ENCODE measurements around the gene C4BPA. TPM values are rescaled to one million over a fixed set of nuclear protein-coding genes. Genes with fewer than 3 reads are reported as not detected.

C4BPA gene
- total RNA-seq, 1 donor from 2014 or later, result 0.27 TPM

GRCh38 chr1:207102146-207102545, 1.9 kb upstream of the C4BPA start:
- intact Hi-C loops (cut with DNase I), result no loop called here
- ATAC-seq (no peak), DNase-seq (ENCODE audit: low spot score) (no peak)

DNA sequence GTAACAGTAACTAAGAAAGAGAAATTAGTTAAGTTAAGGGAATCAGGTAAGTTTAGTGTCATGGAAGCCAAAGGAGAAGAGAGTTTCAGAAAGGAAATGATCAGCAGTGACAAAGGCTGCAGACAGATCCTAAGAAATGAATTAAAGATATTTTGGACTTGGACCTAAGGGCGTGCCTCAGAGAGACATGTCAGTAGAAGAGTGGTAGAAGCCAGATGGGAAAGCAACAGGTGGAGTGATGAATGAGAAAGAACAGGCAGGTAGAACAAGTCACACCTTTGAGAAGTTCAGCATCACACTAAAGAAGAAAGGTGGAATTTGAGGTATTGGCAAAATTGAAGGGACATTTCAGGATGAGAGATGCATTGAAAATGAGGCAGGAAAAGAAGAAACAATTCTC, 1.4 kb upstream of the C4BPA start:
- DNase-seq (ENCODE audit: low spot score), result no peak
- intact Hi-C loops (cut with DNase I), result no loop called here
- ATAC-seq, result no peak

GRCh38 chr1:207109004-207109403, 5.0 kb downstream of the C4BPA start:
- ATAC-seq, result no peak
- intact Hi-C loops (cut with DNase I), result no loop called here
- DNase-seq (ENCODE audit: low spot score), result no peak

- DNase-seq (ENCODE audit: low spot score), result no peak
- ATAC-seq, result no peak
Measured at GRCh38 chr1:207112616-207113296, 8.7 kb downstream of the C4BPA start.

DNA sequence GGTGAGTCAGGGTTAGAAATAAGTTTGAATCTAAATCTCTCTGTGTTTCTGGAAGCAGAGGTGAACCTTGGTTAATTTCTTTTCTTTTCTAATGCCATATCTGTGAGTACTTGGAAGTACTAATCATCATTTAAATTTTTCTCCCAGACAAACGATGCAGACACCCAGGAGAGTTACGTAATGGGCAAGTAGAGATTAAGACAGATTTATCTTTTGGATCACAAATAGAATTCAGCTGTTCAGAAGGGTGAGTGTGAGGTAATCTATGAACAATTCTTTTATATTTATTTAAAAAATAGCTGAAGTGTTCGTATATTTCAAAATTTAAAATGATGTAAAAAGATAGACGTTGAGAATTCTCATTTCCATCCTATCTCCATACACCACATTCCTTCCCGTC, 11.2 kb downstream of the C4BPA start:
- ATAC-seq (no peak), DNase-seq (ENCODE audit: low spot score) (no peak)
- intact Hi-C loops (cut with DNase I), result no loop called here

More at GRCh38 chr1:207112616-207113296, 8.7 kb downstream of the C4BPA start:
- intact Hi-C loops (cut with DNase I), result no loop called here

DNA sequence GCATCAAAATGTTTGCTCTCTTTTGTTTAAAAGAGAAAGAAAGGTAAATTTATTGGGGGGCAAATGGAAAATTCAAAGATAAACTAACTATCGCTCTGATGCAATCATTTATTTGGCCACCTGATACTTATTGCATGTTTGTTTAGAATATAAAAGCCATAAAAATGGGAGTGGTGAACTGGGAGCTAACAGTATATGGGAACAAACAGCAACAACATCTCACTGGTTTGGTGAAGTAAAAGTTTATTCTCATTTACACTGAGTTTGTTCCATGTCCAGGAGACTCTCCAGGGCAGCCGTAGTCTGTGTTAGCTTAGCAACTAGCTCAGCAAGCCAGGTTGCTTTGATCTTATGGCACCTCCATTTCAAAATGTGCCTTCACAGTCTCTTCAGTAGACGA, 20.4 kb downstream of the C4BPA start:
- DNase-seq (ENCODE audit: low spot score) (no peak), ATAC-seq (no peak)
- intact Hi-C loops (cut with DNase I), result no loop called here

GRCh38 chr1:207128336-207128921, 24.4 kb downstream of the C4BPA start:
- intact Hi-C loops (cut with DNase I), result no loop called here
- no peak for ATAC-seq
- no peak for DNase-seq (ENCODE audit: low spot score)

DNA sequence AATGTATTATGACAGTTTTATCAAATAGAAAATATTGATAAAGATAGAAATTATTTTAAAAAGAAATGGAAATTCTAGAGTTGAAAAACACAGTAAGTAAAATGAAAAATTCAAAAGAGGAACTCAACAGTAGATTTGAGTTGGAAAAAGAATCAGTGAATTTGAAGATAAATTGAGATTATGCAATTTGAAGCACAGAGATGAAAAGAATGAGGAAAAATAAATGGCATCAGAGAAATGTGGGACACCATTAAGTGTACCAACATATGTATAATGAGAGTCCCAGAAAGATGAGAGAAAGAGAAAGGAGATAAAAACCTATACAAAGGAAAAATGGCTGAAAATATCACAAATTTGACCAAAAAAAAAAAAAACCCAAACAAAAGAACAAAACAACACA, 25.0 kb downstream of the C4BPA start:
- DNase-seq (ENCODE audit: low spot score) (no peak), ATAC-seq (no peak)
- intact Hi-C loops (cut with DNase I), result no loop called here

DNA sequence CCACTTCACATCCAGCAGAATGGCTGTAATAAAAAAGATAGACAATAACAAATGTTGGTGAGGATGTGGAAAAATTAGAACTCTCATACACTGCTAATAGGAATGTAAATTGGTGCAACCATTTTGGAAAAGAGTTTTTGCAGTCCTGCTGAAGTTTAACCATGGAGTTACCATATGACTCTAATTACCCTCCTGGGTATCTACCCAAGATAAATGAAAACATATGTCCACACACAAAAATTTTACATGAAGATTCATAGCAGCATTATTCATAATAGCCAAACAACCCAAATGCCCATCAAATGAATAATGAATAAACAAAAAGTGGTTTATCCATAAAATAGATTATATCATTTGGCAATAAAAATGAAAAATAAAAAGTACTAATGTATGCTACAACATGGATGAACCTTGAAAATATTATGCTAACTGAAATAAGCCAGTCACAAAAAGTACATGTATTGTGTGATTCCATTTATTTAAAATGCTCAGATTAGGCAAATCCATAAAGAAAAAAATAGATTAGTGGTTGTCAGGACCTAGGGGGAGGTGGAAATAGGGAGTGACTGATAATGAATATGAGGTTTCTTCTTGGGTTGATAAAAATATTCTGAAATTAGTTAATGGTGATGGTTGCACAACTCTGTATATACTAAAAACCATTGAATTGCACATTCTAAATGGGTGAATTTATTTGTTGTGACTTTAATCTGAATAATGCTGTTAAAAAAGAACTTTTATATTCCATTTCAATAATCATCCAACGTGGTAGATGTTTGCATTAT, 26.4 kb downstream of the C4BPA start:
- intact Hi-C loops (cut with DNase I), result no loop called here
- ATAC-seq, result no peak
- no peak for DNase-seq (ENCODE audit: low spot score)

DNA sequence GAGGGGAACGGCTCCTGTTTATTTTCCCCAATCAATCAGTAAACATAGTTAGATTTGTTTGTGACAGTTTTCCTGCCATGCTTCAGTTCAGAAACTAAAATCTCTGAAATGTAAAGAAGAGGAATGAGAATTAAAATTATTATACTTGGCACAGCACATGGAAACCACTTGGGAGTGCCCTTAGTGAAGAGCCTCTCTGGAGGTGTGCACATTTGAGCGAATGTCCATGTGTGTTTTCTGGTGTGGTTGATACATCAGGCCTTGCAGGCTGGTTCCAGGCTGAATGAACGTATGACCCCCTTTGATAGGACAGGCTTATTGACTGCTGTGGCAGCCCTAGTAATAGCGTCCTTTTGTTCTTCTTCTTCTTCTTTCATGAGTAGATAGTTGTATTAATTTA, 27.1 kb downstream of the C4BPA start:
- intact Hi-C loops (cut with DNase I), result no loop called here
- no peak for DNase-seq (ENCODE audit: low spot score)
- no peak for ATAC-seq

DNA sequence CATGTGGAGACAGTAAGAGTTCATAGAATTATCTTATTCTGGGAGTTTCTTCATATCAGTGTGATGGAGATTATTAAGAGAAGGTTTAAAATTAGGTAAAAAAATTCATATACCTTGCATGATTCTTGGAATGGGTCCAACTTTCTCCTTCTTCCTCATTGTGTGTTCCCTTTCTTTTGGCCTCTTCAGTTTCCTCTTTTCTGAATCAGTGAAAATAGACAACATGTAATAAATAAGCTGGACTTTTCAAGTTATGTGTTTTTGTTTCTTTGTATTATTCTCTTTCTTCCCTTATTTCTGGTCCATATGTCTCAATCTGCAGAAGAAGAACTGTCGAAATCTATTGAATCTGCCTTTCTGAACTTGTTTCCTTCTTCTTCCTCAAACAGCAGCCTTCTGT, 30.5 kb downstream of the C4BPA start:
- intact Hi-C loops (cut with DNase I), result no loop called here
- no peak for ATAC-seq
- no peak for DNase-seq (ENCODE audit: low spot score)

DNA sequence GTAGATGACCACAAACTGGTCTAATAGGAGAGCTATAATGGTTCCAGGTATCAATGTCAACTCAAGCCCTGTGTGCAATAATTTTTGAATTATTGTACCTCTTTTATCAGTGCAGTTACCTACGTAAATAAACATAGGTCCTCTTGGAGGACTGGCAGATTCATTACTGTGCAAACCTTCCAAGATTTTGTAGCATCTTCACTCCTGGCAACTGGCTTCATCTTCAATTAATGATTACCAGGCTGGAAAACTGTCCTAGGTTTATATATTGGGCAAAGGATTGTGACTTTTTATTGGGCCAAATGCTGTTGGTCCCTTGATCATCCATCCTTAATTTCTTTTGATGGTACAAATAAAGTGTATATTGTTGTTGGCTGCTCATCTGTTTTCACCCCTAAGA, 35.6 kb downstream of the C4BPA start:
- ATAC-seq (no peak), DNase-seq (ENCODE audit: low spot score) (no peak)
- intact Hi-C loops (cut with DNase I), result no loop called here

- ATAC-seq (no peak), DNase-seq (ENCODE audit: low spot score) (no peak)
- intact Hi-C loops (cut with DNase I), result no loop called here
Measured at GRCh38 chr1:207140536-207140935, 36.5 kb downstream of the C4BPA start.

DNA sequence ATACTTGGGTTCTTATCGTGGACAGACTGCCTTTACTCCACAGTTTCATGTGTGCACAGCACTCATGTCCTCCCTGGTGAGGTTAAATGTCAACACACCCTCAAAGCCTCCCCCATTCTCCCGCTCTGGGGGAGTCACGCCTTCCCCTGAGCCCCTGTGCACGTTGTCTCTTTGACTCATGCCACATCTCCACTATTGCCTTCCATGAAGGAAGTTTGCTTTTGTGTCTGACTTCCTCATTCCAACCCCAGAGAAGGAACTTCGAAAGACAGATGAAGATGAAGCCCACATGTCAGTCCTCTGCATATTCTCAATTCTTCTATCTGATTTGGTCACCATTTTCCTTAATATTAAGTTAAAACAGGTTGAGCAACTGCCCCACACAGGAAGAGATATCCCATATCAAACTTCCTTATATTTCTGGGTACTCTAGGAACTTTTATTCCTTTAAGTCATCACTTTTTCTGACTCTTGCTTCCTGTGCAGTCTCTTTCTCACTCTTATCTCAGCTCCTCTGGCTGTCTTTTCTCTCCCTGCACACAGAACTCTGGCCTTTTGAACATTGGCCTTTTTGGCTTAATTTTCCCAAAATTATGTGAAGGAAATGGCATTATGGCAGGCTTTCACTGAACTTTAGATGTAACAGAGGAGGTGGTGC, 41.5 kb downstream of the C4BPA start:
- intact Hi-C loops (cut with DNase I), result no loop called here
- ATAC-seq (no peak), DNase-seq (ENCODE audit: low spot score) (no peak)

DNA sequence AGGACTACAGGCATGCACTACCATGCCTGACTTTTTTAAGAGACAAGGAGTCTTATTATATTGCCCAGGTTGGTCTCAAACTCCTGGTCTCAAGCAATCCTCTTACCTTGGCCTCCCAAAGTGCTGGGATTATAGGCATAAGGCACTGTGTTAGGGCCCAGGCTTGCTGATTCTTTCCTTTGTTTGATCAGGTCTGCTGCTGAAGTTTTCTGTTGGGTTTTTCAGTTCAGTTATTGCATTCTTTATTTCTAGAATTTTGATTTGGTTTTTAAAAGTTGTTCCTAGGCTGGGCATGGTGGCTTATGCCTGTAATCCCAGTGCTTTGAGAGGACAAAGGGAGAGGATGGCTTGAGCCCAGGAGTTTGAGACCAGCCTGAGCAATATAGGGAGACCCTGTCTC, 47.9 kb downstream of the C4BPA start:
- intact Hi-C loops (cut with DNase I), result no loop called here
- ATAC-seq, result no peak
- DNase-seq (ENCODE audit: low spot score), result no peak

GRCh38 chr1:207152792-207153468, 48.9 kb downstream of the C4BPA start:
- no peak for DNase-seq (ENCODE audit: low spot score)
- intact Hi-C loops (cut with DNase I), result no loop called here
- no peak for ATAC-seq

- ATAC-seq (no peak), DNase-seq (ENCODE audit: low spot score) (no peak)
- intact Hi-C loops (cut with DNase I), result no loop called here
Measured at GRCh38 chr1:207155028-207155427, 51.0 kb downstream of the C4BPA start.

DNA sequence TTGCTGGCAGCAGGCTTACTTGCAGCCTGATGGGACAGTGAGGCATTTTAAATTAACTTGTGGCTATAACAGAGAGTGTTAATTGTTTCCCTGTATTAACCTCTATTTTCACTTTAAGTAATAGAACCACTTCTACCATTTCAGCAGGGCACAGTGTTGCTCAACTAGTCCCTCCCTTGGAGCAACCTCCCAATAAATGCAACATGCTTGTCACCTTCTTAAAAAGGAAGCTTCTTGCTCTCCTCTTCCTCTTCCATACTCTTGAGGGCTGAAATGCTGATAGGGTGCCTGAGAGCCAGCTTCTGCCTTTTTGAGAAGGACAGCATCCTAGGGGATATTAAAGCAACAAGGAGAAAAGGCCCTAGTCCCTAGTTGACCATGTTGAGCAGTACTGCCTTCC, 52.1 kb downstream of the C4BPA start:
- ATAC-seq (no peak), DNase-seq (ENCODE audit: low spot score) (no peak)
- intact Hi-C loops (cut with DNase I), result no loop called here

- intact Hi-C loops (cut with DNase I), result no loop called here
- ATAC-seq (no peak), DNase-seq (ENCODE audit: low spot score) (no peak)
Measured at GRCh38 chr1:207156826-207157225, 52.8 kb downstream of the C4BPA start.

All from sciatic nerve (tissue), 2 donors.